H9 (cell line): ENCODE results near the gene DDC. TPM values are rescaled to one million over a fixed set of nuclear protein-coding genes. Genes with fewer than 3 reads are reported as not detected.

Experiments
- DNase-seq: peaks from one replicate; pipeline ENCODE4 v3.0.0-alpha.2; 2017
- H2AFZ ChIP-seq: one replicate; pipeline ENCODE4 v1.6.1; 2013; ENCODE audit warnings: mild to moderate bottlenecking, low read length, control low read depth, moderate library complexity
- H2AK5ac ChIP-seq: 2 replicates; pipeline ENCODE4 v1.6.1; 2013; ENCODE audit warnings: low read length, control low read depth, mixed read lengths; ENCODE audit not compliant: insufficient read length
- H2BK120ac ChIP-seq: one replicate; pipeline ENCODE4 v1.6.1; 2013; ENCODE audit warnings: low read depth, mild to moderate bottlenecking, low read length, control low read depth, inconsistent platforms; ENCODE audit not compliant: poor library complexity, severe bottlenecking
- H2BK12ac ChIP-seq: 2 replicates; pipeline ENCODE4 v1.6.1; 2013; ENCODE audit warnings: low read length, control low read depth, mixed read lengths, low read depth; ENCODE audit not compliant: insufficient read length
- H2BK15ac ChIP-seq: 2 replicates; pipeline ENCODE4 v1.6.1; 2013; ENCODE audit warnings: low read depth, low read length, control low read depth
- H2BK20ac ChIP-seq: one replicate; pipeline ENCODE4 v1.6.1; 2013; ENCODE audit warnings: low read depth, mild to moderate bottlenecking, low read length, control low read depth, inconsistent platforms; ENCODE audit not compliant: poor library complexity, severe bottlenecking
- H2BK5ac ChIP-seq: 2 replicates; pipeline ENCODE4 v1.6.1; 2013; ENCODE audit warnings: low read length, control low read depth, mixed read lengths; ENCODE audit not compliant: insufficient read length
- H3K14ac ChIP-seq: 2 replicates; pipeline ENCODE4 v1.6.1; 2013; ENCODE audit warnings: low read length, control low read depth; ENCODE audit not compliant: insufficient read depth
- H3K18ac ChIP-seq: 2 replicates; pipeline ENCODE4 v1.6.1; 2013; ENCODE audit warnings: low read depth, mild to moderate bottlenecking, mixed read lengths, low read length, control low read depth; ENCODE audit not compliant: insufficient read length
- H3K23ac ChIP-seq: 2 replicates; pipeline ENCODE4 v1.6.1; 2013; ENCODE audit warnings: low read length, control low read depth, mixed read lengths, low read depth; ENCODE audit not compliant: insufficient read length
- H3K23me2 ChIP-seq: 2 replicates; pipeline ENCODE4 v1.6.1; 2013; ENCODE audit warnings: low read depth, mild to moderate bottlenecking, mixed read lengths, low read length, control low read depth; ENCODE audit not compliant: insufficient read length, poor library complexity, severe bottlenecking
- H3K27ac ChIP-seq: 2 replicates; pipeline ENCODE4 v1.5.1; 2013; ENCODE audit warnings: low read length, control low read depth, mixed read lengths, low read depth; ENCODE audit not compliant: insufficient read length
- H3K27me3 ChIP-seq: 2 replicates; pipeline ENCODE4 v1.6.1; 2013; ENCODE audit warnings: low read length, control low read depth, inconsistent platforms; ENCODE audit not compliant: insufficient read depth
- H3K4ac ChIP-seq: 2 replicates; pipeline ENCODE4 v1.6.1; 2013; ENCODE audit warnings: low read depth, mild to moderate bottlenecking, control low read depth, inconsistent platforms, low read length, moderate library complexity
- H3K4me1 ChIP-seq: 2 replicates; pipeline ENCODE4 v1.6.1; 2013; ENCODE audit warnings: low read length, control low read depth, inconsistent platforms; ENCODE audit not compliant: insufficient read depth
- H3K4me2 ChIP-seq: 2 replicates; pipeline ENCODE4 v1.6.1; 2013; ENCODE audit warnings: low read length, control low read depth, mixed read lengths; ENCODE audit not compliant: insufficient read length, insufficient read depth
- H3K56ac ChIP-seq: 2 replicates; pipeline ENCODE4 v1.6.1; 2013; ENCODE audit warnings: low read depth, mild to moderate bottlenecking, mixed read lengths, low read length, control low read depth; ENCODE audit not compliant: insufficient read length
- H3K79me1 ChIP-seq: 2 replicates; pipeline ENCODE4 v1.6.1; 2013; ENCODE audit warnings: low read depth, mild to moderate bottlenecking, moderate library complexity, low read length, control low read depth, inconsistent platforms; ENCODE audit not compliant: insufficient read depth, poor library complexity, severe bottlenecking
- H3K79me2 ChIP-seq: 2 replicates; pipeline ENCODE4 v1.6.1; 2013; ENCODE audit warnings: low read length, control low read depth, inconsistent platforms; ENCODE audit not compliant: insufficient read depth
- H3K9ac ChIP-seq: 2 replicates; pipeline ENCODE4 v1.6.1; 2013; ENCODE audit warnings: low read length, control low read depth, mixed read lengths; ENCODE audit not compliant: insufficient read length; ENCODE audit errors: extremely low read depth
- H3K9me3 ChIP-seq: one replicate; pipeline ENCODE4 v1.6.1; 2013; ENCODE audit warnings: low read depth, low read length, inconsistent platforms; ENCODE audit not compliant: control insufficient read depth
- H3T11ph ChIP-seq: one replicate; pipeline ENCODE4 v1.6.1; 2013; ENCODE audit warnings: mild to moderate bottlenecking, low read length, control low read depth, inconsistent platforms
- H4K20me1 ChIP-seq: one replicate; pipeline ENCODE4 v1.6.1; 2013; ENCODE audit not compliant: control insufficient read depth, insufficient read length, insufficient read depth
- H4K5ac ChIP-seq: 2 replicates; pipeline ENCODE4 v1.6.1; 2013; ENCODE audit warnings: low read depth, mild to moderate bottlenecking, mixed read lengths, low read length, control low read depth; ENCODE audit not compliant: insufficient read length
- H4K8ac ChIP-seq: replicated peaks from 2 replicates; pipeline ENCODE4 v1.6.1; 2013; ENCODE audit warnings: low read length, control low read depth, mixed read lengths, low read depth; ENCODE audit not compliant: insufficient read length
- H4K91ac ChIP-seq: 2 replicates; pipeline ENCODE4 v1.6.1; 2013; ENCODE audit warnings: low read depth, mild to moderate bottlenecking, moderate library complexity, mixed read lengths, low read length, control low read depth; ENCODE audit not compliant: insufficient read length
- H3K27ac Mint-ChIP-seq, 3 experiments: 2 replicates in 2 of 3; 3 replicates in 1 of 3; pipeline ENCODE4 v1.8.0; 2020 to 2021; ENCODE audit warnings: mixed read lengths in 3 of 3, mild to moderate bottlenecking in 1 of 3, moderate library complexity in 1 of 3
- H3K27me3 Mint-ChIP-seq: 2 replicates; pipeline ENCODE4 v1.8.0; 2021; ENCODE audit warnings: low read depth, mild to moderate bottlenecking, moderate library complexity, mixed read lengths
- H3K36me3 Mint-ChIP-seq, 3 experiments: 2 replicates in 2 of 3; 3 replicates in 1 of 3; pipeline ENCODE4 v1.8.0; 2020 to 2021; ENCODE audit warnings: low read depth in 3 of 3, mixed read lengths in 3 of 3; ENCODE audit not compliant: insufficient read depth in 1 of 3
- H3K4me1 Mint-ChIP-seq, 2 experiments: 2 replicates each; pipeline ENCODE4 v1.8.0; 2020; ENCODE audit warnings: mixed read lengths in 2 of 2
- H3K4me3 Mint-ChIP-seq, 2 experiments: 2 replicates in 1 of 2; 3 replicates in 1 of 2; pipeline ENCODE4 v1.8.0; 2020 to 2021; ENCODE audit warnings: mild to moderate bottlenecking in 2 of 2, mixed read lengths in 2 of 2, moderate library complexity in 1 of 2
- H3K9me3 Mint-ChIP-seq, 2 experiments: 2 replicates in 1 of 2; 3 replicates in 1 of 2; pipeline ENCODE4 v1.8.0; 2020; ENCODE audit warnings: mild to moderate bottlenecking in 2 of 2, mixed read lengths in 2 of 2, moderate library complexity in 1 of 2
- WGBS: extraction: QIAGEN DNeasy Blood & Tissue Kit; methylation state at CpG from one replicate; pipeline ENCODE4 v1.1.7; 2013; ENCODE audit warnings: missing lambda C conversion rate, low lambda C conversion rate, mixed read lengths; ENCODE audit not compliant: insufficient read length; ENCODE audit errors: extremely low coverage; 5-methylcytosine and 5-hydroxymethylcytosine counted together
- total RNA-seq: library from RNA; stranded (reverse); gene quantifications from 2 replicates; pipeline ENCODE4 v1.2.1, GENCODE V29; 2021
- TF ChIP-seq, protein P1 (sequence below): fragments of 200-600 bp; sonication (generic); conservative IDR thresholded peaks from 3 replicates; pipeline ENCODE4 v1.8.0; 2021; ENCODE audit warnings: antibody characterized with exemption, mild to moderate bottlenecking

Gene DDC
- total RNA-seq, 1 experiment from 2014 or later = not detected

GRCh38 chr7:50612704-50613103, 47.5 kb upstream of the DDC start:
- H3K9me3 ChIP-seq = no peaks in the 10 kb centered on the region
- H3K4me1 Mint-ChIP-seq = no peaks in the 10 kb centered on the region
- TF ChIP-seq, protein P1, sequence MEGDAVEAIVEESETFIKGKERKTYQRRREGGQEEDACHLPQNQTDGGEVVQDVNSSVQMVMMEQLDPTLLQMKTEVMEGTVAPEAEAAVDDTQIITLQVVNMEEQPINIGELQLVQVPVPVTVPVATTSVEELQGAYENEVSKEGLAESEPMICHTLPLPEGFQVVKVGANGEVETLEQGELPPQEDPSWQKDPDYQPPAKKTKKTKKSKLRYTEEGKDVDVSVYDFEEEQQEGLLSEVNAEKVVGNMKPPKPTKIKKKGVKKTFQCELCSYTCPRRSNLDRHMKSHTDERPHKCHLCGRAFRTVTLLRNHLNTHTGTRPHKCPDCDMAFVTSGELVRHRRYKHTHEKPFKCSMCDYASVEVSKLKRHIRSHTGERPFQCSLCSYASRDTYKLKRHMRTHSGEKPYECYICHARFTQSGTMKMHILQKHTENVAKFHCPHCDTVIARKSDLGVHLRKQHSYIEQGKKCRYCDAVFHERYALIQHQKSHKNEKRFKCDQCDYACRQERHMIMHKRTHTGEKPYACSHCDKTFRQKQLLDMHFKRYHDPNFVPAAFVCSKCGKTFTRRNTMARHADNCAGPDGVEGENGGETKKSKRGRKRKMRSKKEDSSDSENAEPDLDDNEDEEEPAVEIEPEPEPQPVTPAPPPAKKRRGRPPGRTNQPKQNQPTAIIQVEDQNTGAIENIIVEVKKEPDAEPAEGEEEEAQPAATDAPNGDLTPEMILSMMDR = no peak
- H3K14ac ChIP-seq = no peak overlapping the region
- no peak overlapping the region for H2AK5ac ChIP-seq
- H2BK120ac ChIP-seq = no peak overlapping the region
- no peaks in the 10 kb centered on the region for H3K27me3 ChIP-seq
- no peak overlapping the region for H3K27ac ChIP-seq
- no peaks in the 10 kb centered on the region for H3K79me2 ChIP-seq
- no peak overlapping the region for H3K4ac ChIP-seq
- no peak overlapping the region for H3K9ac ChIP-seq
- no peak overlapping the region for H2BK5ac ChIP-seq
- H4K91ac ChIP-seq = no peak overlapping the region
- DNase-seq = no peak
- no peak overlapping the region for H2BK15ac ChIP-seq
- H3K36me3 Mint-ChIP-seq = peaks cover 25 to 76% (median 47%) of the 10 kb centered on the region in 3 experiments; a peak in 6 of 7 replicates
- no peak overlapping the region for H3K18ac ChIP-seq
- no peak overlapping the region; a peak in 1 of 7 replicates for H3K27ac Mint-ChIP-seq
- H3K27me3 Mint-ChIP-seq = no peaks in the 10 kb centered on the region
- no peak overlapping the region for H3K4me2 ChIP-seq
- H3K56ac ChIP-seq = no peak overlapping the region
- no peak overlapping the region for H2BK12ac ChIP-seq
- H2BK20ac ChIP-seq = no peak overlapping the region
- H3K79me1 ChIP-seq = no peaks in the 10 kb centered on the region
- H3K4me3 Mint-ChIP-seq = no peak overlapping the region; a peak in 1 of 5 replicates
- H3T11ph ChIP-seq = no peak overlapping the region
- no peak overlapping the region for H3K23ac ChIP-seq
- no peaks in the 10 kb centered on the region for H4K20me1 ChIP-seq
- H4K8ac ChIP-seq = no peak overlapping the region
- H3K4me1 ChIP-seq = no peaks in the 10 kb centered on the region
- no peak overlapping the region for H4K5ac ChIP-seq
- H3K23me2 ChIP-seq = no peaks in the 10 kb centered on the region
- WGBS = no CpG with 5 or more reads among the region's 5 CpGs
- H2AFZ ChIP-seq = no peak overlapping the region
- no peaks in the 10 kb centered on the region for H3K9me3 Mint-ChIP-seq
